ENCODE measurements around the gene APOL3. TPM values are rescaled to one million over a fixed set of nuclear protein-coding genes. Genes with fewer than 3 reads are reported as not detected.

APOL3 gene
- total and polyA plus RNA-seq, 3 donors from 2014 or later = 10.6 to 20.9 (median 13.6) TPM

- DNase-seq = no peak
- intact Hi-C loops (cut with DNase I; ENCODE audit: low total_unique reads) = no loop called here
- 80 to 88% methylated on average over 5 of the region's 5 CpGs for WGBS, 2 donors
These were observed 24.1 kb downstream of the APOL3 start for GRCh38 chr22:36136475-36136874.

GRCh38 chr22:36135306-36135980 is 25.1 kb downstream of the APOL3 start:
- H3K27me3 ChIP-seq = no peaks in the 10 kb centered on the region
- H3K27ac ChIP-seq = no peak overlapping the region
- no peaks in the 10 kb centered on the region for H3K4me1 ChIP-seq
- no peak for TF ChIP-seq CTCF (IDR thresholded peaks at IDR 0.05)
- no peak for TF ChIP-seq POLR2A (IDR thresholded peaks at IDR 0.05)
- no peak overlapping the region for H3K4me3 ChIP-seq
- intact Hi-C loops (cut with DNase I; ENCODE audit: low total_unique reads) = no loop called here
- no peaks in the 10 kb centered on the region for H3K36me3 ChIP-seq (ENCODE audit: low read depth, missing control alignments)
- H3K9me3 ChIP-seq = no peaks in the 10 kb centered on the region
- no peak for DNase-seq
- 78 to 92% methylated on average over 11 to 16 of the region's 16 CpGs for WGBS, 2 donors

More at GRCh38 chr22:36136475-36136874, 24.1 kb downstream of the APOL3 start:
- TF ChIP-seq POLR2A (IDR thresholded peaks at IDR 0.05) (no peak), CTCF (IDR thresholded peaks at IDR 0.05) (no peak)
- Histone ChIP-seq H3K36me3 (ENCODE audit: low read depth, missing control alignments) (no peaks in the 10 kb centered on the region), H3K9me3 (no peaks in the 10 kb centered on the region), H3K4me3 (no peak overlapping the region), H3K27me3 (no peaks in the 10 kb centered on the region), H3K27ac (no peak overlapping the region), H3K4me1 (no peaks in the 10 kb centered on the region)

- Histone ChIP-seq H3K4me1 (no peaks in the 10 kb centered on the region), H3K9me3 (no peaks in the 10 kb centered on the region), H3K36me3 (ENCODE audit: low read depth, missing control alignments) (no peaks in the 10 kb centered on the region), H3K4me3 (no peak overlapping the region), H3K27me3 (no peaks in the 10 kb centered on the region), H3K27ac (no peak overlapping the region)
- 73 to 76% methylated on average over 8 of the region's 8 CpGs for WGBS, 2 donors
- no peak for TF ChIP-seq POLR2A (IDR thresholded peaks at IDR 0.05)
- no peak for TF ChIP-seq CTCF (IDR thresholded peaks at IDR 0.05)
- no peak for DNase-seq
- intact Hi-C loops (cut with DNase I; ENCODE audit: low total_unique reads) = no loop called here
These were observed 26.4 kb downstream of the APOL3 start for GRCh38 chr22:36134182-36134581.

GRCh38 chr22:36131907-36132306 is 28.6 kb downstream of the APOL3 start:
- Histone ChIP-seq H3K27me3 (no peaks in the 10 kb centered on the region), H3K4me3 (no peak overlapping the region), H3K36me3 (ENCODE audit: low read depth, missing control alignments) (no peaks in the 10 kb centered on the region), H3K9me3 (no peaks in the 10 kb centered on the region), H3K27ac (no peak overlapping the region), H3K4me1 (no peaks in the 10 kb centered on the region)
- no peak for TF ChIP-seq CTCF (IDR thresholded peaks at IDR 0.05)
- 87 to 91% methylated on average over 10 of the region's 10 CpGs for WGBS, 2 donors
- no peak for DNase-seq
- intact Hi-C loops (cut with DNase I; ENCODE audit: low total_unique reads) = no loop called here

All from testis (tissue), 3 donors.